ENCODE measurements around the gene CDHR4. TPM values are rescaled to one million over a fixed set of nuclear protein-coding genes. Genes with fewer than 3 reads are reported as not detected.

The CDHR4 gene
- total and polyA plus RNA-seq, 9 of the 15 experiments (the other 6 are each of a cell fraction or from before 2014, with no cell fraction given): 0.21 TPM; not detected in 8

- TF ChIP-seq VEZF1 (CRISPR knock-in tag; IDR thresholded peaks at IDR 0.05): 0 out of 2 replicates have a peak, but pooled peaks have one; percentile 14
- 0 out of 2 replicates have a peak, but pooled peaks have one; percentile 42 for TF ChIP-seq ZNF766 (CRISPR knock-in tag; conservative IDR thresholded peaks at IDR 0.05)
- peak; percentile 46; the same call in 1 of the 2 replicates for TF ChIP-seq PHF8 (IDR thresholded peaks at IDR 0.05; ENCODE audit: borderline replicate concordance, low read length)
- 0 out of 4 replicates have a peak, but pooled peaks of 1 of the 2 experiments have one; percentile 19 for TF ChIP-seq NRF1 (conservative IDR thresholded peaks at IDR 0.05 in 1 of 2, IDR thresholded peaks at IDR 0.05 in 1 of 2)
- TF ChIP-seq, protein P1, sequence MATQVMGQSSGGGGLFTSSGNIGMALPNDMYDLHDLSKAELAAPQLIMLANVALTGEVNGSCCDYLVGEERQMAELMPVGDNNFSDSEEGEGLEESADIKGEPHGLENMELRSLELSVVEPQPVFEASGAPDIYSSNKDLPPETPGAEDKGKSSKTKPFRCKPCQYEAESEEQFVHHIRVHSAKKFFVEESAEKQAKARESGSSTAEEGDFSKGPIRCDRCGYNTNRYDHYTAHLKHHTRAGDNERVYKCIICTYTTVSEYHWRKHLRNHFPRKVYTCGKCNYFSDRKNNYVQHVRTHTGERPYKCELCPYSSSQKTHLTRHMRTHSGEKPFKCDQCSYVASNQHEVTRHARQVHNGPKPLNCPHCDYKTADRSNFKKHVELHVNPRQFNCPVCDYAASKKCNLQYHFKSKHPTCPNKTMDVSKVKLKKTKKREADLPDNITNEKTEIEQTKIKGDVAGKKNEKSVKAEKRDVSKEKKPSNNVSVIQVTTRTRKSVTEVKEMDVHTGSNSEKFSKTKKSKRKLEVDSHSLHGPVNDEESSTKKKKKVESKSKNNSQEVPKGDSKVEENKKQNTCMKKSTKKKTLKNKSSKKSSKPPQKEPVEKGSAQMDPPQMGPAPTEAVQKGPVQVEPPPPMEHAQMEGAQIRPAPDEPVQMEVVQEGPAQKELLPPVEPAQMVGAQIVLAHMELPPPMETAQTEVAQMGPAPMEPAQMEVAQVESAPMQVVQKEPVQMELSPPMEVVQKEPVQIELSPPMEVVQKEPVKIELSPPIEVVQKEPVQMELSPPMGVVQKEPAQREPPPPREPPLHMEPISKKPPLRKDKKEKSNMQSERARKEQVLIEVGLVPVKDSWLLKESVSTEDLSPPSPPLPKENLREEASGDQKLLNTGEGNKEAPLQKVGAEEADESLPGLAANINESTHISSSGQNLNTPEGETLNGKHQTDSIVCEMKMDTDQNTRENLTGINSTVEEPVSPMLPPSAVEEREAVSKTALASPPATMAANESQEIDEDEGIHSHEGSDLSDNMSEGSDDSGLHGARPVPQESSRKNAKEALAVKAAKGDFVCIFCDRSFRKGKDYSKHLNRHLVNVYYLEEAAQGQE (IDR thresholded peaks at IDR 0.05; ENCODE audit: borderline replicate concordance): peak; percentile 73
- TF ChIP-seq, protein P1 (CRISPR knock-in tag; IDR thresholded peaks at IDR 0.05; ENCODE audit: low read depth): no peak
- TF ChIP-seq MYNN (IDR thresholded peaks at IDR 0.05): peak; percentile 95
- TF ChIP-seq MYNN (CRISPR knock-in tag; IDR thresholded peaks at IDR 0.05): no peak
- no peak for TF ChIP-seq HNRNPH1 (optimal IDR thresholded peaks at IDR 0.05; ENCODE audit: low read depth, low read length)
- no peak for TF ChIP-seq NR4A1 (CRISPR knock-in tag; IDR thresholded peaks at IDR 0.05)
- peak; percentile 29; the same call in 1 of the 2 replicates for TF ChIP-seq NR4A1 (tag; IDR thresholded peaks at IDR 0.05)
- TF ChIP-seq CSDE1 (IDR thresholded peaks at IDR 0.05): no peak
- peak; percentile 21 for TF ChIP-seq PHF20 (IDR thresholded peaks at IDR 0.05; ENCODE audit: partially characterized antibody)
Measured at GRCh38 chr3:49813497-49814174, 14.0 kb upstream of the CDHR4 start, which contains the start of gene UBA7 (continued).
